ENCODE measurements around the gene LHX5.

LHX5 gene

DNA sequence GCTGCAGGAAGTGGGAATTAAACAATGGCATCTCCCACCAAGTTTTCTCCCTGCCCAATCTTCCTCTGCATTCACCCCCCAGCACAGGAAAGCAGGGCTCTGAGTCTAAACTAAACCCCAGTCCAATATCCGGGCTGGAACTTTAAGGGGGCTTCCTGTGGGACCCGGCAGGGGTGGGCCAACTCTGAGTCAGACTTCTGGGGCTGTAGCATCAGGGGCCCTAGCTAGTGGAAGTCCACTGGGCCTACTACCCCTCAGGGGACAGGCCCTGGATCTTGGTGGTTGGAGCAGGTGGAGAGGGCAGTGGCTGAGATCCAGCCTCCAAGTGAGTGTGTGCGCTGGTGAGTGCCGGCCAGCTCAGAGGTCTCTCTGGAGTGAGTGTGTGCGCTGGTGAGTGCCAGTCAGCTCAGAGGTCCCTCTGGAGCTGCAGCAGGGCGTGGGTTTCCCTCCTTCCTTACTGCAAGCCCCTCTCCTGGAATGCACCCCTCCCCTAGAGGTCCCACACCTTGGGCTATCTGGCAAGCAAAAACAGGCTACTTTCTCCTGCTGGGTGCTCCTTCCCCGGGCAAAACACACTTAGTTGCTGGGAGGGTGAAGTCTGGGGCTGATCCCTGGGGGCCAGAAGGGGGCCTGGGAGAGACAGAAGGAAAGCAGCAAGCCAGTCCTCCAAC is 5.6 kb upstream of the LHX5 start:
- no peak for DNase-seq

- no peak for DNase-seq
Observed at GRCh38 chr12:113476176-113476986, 4.7 kb upstream of the LHX5 start.

GRCh38 chr12:113475451-113476175 is 3.9 kb upstream of the LHX5 start:
- no peak for DNase-seq

DNA sequence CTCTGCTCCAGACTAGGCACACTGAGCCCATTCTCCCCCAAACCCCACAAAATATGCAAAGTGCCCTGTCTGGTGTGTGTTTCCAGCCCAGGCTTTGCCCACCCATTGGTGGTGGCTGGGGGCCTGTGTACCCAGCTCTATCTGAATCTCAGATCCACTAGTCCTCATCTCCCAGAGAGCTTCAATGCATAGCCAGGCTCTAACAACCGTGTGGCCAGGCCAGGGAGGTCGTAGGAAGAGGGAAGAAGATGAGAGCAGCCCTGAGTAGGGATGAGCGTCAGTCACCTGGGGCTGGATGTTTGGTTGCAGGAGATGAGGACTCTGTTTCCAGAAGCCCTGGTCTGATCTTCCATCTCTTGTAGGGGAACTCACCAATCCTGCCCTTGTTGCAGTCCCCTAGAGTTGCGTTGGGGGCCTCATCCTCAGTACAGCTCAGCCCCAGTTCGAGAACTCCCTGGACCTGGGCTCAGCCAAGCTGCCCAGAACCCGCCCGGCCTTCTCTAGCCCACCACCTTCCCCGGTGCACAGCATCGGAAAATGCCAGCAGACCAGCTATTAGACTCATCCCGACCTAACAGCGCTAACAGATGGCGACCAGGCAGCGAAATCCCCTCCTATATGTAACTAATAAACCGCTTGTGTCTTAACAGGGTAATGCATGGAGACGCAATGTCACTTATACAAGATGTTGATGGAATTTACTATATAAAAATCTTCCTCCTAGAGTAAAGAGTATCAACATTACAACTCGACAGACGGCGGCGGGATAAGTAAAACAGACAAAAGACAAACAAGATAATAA is 3.2 kb upstream of the LHX5 start:
- DNase-seq: no peak

- DNase-seq: no peak
Observed at GRCh38 chr12:113473942-113474341, 2.3 kb upstream of the LHX5 start.

- DNase-seq: no peak
Observed at GRCh38 chr12:113473400-113473799, 1.7 kb upstream of the LHX5 start.

- DNase-seq: no peak
Observed at GRCh38 chr12:113472191-113473121, 785 bp upstream of the LHX5 start.

DNA sequence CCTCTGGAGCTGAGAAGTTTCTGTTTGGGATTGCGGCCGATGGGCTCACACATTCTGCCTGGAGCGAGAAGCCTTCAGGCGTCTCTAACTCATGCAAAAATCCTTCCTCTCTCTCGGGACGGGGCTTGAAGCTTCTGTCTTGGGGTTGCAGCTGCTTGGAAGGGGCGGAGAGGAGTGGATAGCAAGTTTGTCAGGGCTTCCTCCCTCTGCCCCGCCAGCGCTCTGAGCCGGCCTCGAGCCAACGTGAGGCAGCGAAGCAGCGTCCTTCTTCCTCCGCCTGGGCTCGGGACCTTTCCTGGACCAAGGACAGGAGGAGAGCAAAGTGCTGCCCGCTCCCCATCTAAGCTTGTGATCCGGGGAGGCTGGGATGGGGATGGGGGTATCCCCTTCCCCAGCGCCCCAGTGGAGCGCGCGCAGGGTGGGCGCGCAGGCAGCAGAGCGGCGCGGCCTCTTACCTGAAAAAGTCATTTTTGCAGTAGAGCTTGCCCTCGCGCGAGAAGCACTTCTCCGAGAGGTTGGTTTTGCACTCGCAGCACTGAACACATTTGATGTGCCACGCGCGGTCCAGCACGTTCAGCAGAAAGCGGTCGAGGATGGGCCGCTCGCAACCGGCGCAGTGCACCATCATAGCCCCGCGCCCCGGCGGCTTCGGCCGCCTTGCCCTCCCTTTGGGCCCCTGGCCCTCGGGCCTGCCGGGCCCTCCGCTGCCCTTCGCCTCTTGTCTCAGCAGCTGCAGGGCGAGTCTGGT is 626 bp downstream of the LHX5 start:
- no peak for DNase-seq

DNA sequence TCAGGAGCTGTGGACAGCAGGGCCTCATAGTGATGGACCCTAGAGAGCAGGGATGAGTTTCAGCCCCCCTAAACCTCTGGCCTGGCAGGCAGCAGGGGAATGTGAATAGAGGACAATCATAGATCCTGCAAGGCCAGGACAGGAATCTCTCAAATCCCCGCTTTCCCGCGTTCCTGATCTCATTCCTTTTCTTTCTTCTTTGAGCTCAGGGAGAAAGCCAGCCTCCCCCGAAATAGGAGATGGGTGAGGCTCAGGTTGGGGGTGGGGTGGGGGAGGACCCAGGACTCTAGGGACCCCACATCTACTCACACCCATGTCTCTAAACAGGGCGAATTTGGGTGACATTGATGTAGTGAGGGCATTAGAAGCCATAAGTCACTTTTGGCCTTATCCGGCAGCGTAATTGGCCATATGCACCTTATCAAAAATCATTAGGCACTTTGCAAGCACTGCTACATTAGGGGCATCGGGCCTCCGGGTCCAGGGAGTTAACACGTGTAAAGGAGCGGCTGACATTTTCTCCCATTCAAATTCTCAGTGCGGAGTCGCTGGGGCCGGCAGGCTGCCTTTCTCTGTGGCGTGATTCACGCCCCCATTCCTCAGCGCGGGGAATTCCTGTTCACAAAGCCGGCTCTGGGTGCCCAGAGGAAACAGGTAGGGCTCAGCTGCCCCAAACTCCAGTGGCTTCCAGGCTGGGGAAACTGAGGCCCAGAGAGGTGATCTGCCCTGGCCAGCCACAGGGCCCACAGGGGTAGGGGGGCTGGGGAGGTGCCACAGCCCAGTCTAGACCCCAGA is 1.5 kb downstream of the LHX5 start:
- DNase-seq: no peak

DNA sequence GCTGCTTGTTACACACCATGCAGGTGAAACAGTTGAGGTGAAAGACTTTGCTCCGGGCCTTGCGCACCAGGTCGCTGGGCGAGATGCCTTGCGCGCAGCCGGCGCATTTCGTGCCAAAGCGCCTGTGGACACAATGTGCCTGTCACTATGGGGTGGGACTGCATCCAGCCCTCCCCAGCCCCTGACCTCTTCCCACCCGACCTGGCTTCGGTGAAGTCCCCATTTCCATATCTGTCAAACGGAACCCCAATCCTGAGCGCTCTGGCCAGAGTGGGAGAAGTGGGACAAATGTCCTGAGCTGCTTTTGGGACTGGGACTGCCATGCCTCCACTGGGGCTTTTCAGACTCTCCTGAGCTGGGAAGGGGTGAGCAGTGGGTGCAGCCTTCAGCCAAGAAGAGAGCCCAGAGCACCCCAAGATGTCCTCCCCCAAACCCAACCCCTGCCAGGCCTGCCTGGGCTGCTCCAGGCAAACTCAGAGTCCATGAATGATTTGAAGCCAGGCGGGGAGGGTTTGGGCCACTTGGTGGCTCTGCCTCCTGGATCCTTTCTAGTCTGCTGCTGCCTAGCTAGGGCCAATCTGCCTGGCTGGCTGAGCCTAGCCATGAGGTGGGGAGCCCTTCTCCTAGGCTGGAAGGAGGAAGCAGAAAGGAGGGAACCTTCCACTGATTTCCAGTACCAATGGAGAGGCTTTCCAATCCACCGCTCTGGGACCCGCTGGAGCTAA is 2.3 kb downstream of the LHX5 start:
- DNase-seq: no peak

DNA sequence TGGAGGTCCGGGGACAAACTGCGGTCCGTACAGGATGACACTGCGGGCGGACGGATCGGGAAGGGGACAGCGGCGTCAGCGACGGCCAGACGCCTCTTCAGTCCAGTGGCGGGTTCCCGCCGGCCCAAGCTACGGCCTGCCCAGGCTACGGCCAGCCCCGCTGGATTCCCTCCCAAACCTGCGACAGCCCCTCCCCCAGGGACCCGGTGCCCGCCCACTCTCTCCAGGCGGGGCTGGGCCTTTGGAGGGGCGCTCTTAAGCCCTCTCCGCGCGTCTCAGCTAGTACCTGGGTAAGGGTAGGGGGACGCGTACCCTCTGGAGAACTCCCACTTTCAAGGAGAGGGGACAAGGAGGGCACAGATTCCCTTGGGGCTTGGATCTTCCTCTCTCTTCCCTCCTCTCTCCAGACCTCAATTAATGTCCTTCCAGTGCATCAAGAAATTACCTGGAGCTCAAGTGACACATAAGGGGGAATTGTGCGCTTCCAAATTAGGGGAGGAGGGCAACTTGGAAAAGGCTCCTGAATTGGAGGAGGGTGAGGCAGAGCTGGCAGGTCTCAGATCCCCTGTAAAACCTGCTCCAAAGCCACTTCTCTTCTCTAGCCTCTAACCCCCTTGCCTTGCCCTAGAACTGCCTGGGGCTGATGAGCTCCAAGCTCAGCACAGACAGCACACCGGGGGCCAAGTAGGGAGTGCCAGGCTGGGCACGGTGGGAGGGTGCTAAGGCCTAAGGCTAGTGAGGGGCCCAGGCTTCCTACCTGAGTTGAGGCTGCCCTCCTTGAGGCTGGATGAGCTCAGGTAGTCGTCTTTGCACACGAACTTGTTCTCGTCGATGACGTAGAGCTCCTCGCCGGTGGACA is 3.1 kb downstream of the LHX5 start:
- DNase-seq: no peak

GRCh38 chr12:113467502-113468364 is 3.9 kb downstream of the LHX5 start:
- no peak for DNase-seq

DNA sequence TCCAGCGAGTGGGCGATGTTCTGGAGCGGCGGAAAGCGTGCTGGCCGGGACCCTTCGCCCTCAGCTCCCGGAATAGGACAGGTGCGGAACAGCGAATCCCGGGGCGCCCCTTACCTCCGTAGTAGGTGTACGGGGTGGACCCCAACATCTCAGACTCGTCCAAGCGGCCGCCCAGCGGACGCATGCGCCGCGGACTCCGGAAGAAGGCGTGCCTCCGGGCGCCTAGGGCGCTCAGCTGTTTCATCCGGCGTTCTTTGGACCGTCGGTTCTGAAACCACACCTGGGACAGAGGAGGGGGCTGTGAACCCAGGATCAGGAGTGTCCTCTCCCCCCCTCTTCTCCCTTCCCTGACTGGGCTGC is 4.5 kb downstream of the LHX5 start:
- no peak for DNase-seq

GRCh38 chr12:113466454-113467141 is 5.1 kb downstream of the LHX5 start:
- peak; percentile 77 for DNase-seq

DNA sequence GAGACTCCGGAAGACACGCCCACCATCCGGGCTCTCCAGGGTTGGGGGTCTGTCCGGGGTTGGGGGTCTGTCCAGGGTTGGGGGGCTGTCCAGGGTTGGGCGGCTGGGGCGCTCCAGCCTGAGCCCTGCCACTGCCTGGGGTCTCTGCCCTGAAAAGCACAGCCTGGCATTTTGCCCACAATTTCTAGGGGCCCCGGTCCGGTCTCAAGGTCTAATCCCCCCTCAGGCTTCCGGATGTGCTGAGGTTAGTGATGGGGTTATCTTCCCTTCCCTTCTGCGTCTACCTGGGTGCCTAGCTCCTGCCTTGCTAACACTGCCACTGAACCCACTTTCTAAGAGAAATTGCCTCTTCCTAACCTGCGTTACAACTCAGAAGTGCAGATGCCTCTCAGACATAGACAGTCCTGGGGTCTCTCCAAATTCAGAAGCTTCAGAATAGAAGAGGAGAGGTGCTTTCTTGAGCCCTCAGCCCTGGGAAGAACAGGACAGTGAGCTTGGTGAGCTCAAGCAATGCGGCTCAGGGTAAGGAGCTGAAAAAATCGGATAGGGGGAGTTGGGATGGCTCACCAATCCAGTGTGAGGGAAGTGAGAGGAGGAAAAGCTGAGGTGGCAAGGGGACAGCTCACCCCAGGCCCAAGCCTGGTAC is 5.7 kb downstream of the LHX5 start:
- no peak for DNase-seq

Measured in NCI-H1694 treated with DMSO at 0.1 percent for 48 hours (cell line).